ENCODE measurements around the gene BTN1A1.

BTN1A1 gene

GRCh38 chr6:26539071-26539615, 39.0 kb downstream of the BTN1A1 start:
- Histone ChIP-seq H2AFZ (ENCODE audit: low read length) (peak overlapping the region; percentile 78), H3F3A (ENCODE audit: insufficient read depth, low read length) (peaks cover 46% of the 10 kb centered on the region), H3K9ac (ENCODE audit: low read length) (peak overlapping the region; percentile 91), H4K20me1 (ENCODE audit: insufficient read depth, low read length) (no peaks in the 10 kb centered on the region), H3K9me2 (replicated peaks; ENCODE audit: insufficient read depth, low read length) (no peaks in the 10 kb centered on the region), H3K27me3 (replicated peaks; ENCODE audit: insufficient read depth, low read length) (no peaks in the 10 kb centered on the region), H3K36me3 (replicated peaks; ENCODE audit: insufficient read depth, low read length) (no peaks in the 10 kb centered on the region), H3K9me3 (replicated peaks; ENCODE audit: insufficient read depth, low read length) (no peaks in the 10 kb centered on the region), H3K4me2 (ENCODE audit: low read depth, low read length) (peak overlapping the region; percentile 97), H3K4me1 (ENCODE audit: low read length) (peaks cover 26% of the 10 kb centered on the region), H3K4me3 (ENCODE audit: low read length) (peak overlapping the region; percentile 96), H3K27ac (ENCODE audit: low read length) (peak overlapping the region; percentile 96; the same call in 1 of the 2 replicates), H3K79me2 (ENCODE audit: low read length) (peaks cover 52% of the 10 kb centered on the region)
- TF ChIP-seq EZH2phosphoT487 (IDR thresholded peaks at IDR 0.05; ENCODE audit: low read length) (no peak), EZH2 (optimal IDR thresholded peaks at IDR 0.05; ENCODE audit: low read depth, low read length) (no peak), CTCF (IDR thresholded peaks at IDR 0.05; ENCODE audit: low read length) (no peak)
- no peak for DNase-seq

- Histone ChIP-seq H3K4me1 (ENCODE audit: low read length) (peaks cover 6% of the 10 kb centered on the region; the same call in 1 of the 2 replicates), H2AFZ (ENCODE audit: low read length) (no peak overlapping the region), H3K4me2 (ENCODE audit: low read depth, low read length) (no peak overlapping the region), H3F3A (ENCODE audit: insufficient read depth, low read length) (peaks cover 24% of the 10 kb centered on the region), H3K9me2 (replicated peaks; ENCODE audit: insufficient read depth, low read length) (no peaks in the 10 kb centered on the region), H4K20me1 (ENCODE audit: insufficient read depth, low read length) (no peaks in the 10 kb centered on the region), H3K36me3 (replicated peaks; ENCODE audit: insufficient read depth, low read length) (0 out of 2 replicates have a peak, but pooled peaks cover 10% of the 10 kb centered on the region), H3K27ac (ENCODE audit: low read length) (no peak overlapping the region), H3K9me3 (replicated peaks; ENCODE audit: insufficient read depth, low read length) (no peaks in the 10 kb centered on the region), H3K79me2 (ENCODE audit: low read length) (peaks cover 55% of the 10 kb centered on the region), H3K9ac (ENCODE audit: low read length) (no peak overlapping the region), H3K4me3 (ENCODE audit: low read length) (no peak overlapping the region), H3K27me3 (replicated peaks; ENCODE audit: insufficient read depth, low read length) (no peaks in the 10 kb centered on the region)
- DNase-seq, result no peak
- TF ChIP-seq EZH2phosphoT487 (IDR thresholded peaks at IDR 0.05; ENCODE audit: low read length), result no peak
- TF ChIP-seq CTCF (IDR thresholded peaks at IDR 0.05; ENCODE audit: low read length), result no peak
- TF ChIP-seq EZH2 (optimal IDR thresholded peaks at IDR 0.05; ENCODE audit: low read depth, low read length), result no peak
These were observed 41.5 kb downstream of the BTN1A1 start for GRCh38 chr6:26541579-26541978.

- Histone ChIP-seq H3K9me3 (replicated peaks; ENCODE audit: insufficient read depth, low read length) (no peaks in the 10 kb centered on the region), H3K9me2 (replicated peaks; ENCODE audit: insufficient read depth, low read length) (no peaks in the 10 kb centered on the region)
- TF ChIP-seq CTCF (IDR thresholded peaks at IDR 0.05; ENCODE audit: low read length) (peak; percentile 38), EZH2phosphoT487 (IDR thresholded peaks at IDR 0.05; ENCODE audit: low read length) (no peak)
These were observed 43.9 kb downstream of the BTN1A1 start for GRCh38 chr6:26543953-26544352.

More at GRCh38 chr6:26543953-26544352, 43.9 kb downstream of the BTN1A1 start:
- H3K4me2 ChIP-seq (ENCODE audit: low read depth, low read length), result no peak overlapping the region
- H3K27me3 ChIP-seq (replicated peaks; ENCODE audit: insufficient read depth, low read length), result no peaks in the 10 kb centered on the region
- DNase-seq, result no peak
- peaks cover 47% of the 10 kb centered on the region for H3K79me2 ChIP-seq (ENCODE audit: low read length)
- H3F3A ChIP-seq (ENCODE audit: insufficient read depth, low read length), result 0 out of 2 replicates have a peak, but pooled peaks cover under 1% of the 10 kb centered on the region
- H3K36me3 ChIP-seq (replicated peaks; ENCODE audit: insufficient read depth, low read length), result 0 out of 2 replicates have a peak, but pooled peaks cover 10% of the 10 kb centered on the region
- H3K27ac ChIP-seq (ENCODE audit: low read length), result no peak overlapping the region
- H3K9ac ChIP-seq (ENCODE audit: low read length), result no peak overlapping the region
- H3K4me3 ChIP-seq (ENCODE audit: low read length), result no peak overlapping the region
- H4K20me1 ChIP-seq (ENCODE audit: insufficient read depth, low read length), result no peaks in the 10 kb centered on the region
- H2AFZ ChIP-seq (ENCODE audit: low read length), result no peak overlapping the region
- H3K4me1 ChIP-seq (ENCODE audit: low read length), result peaks cover 6% of the 10 kb centered on the region; the same call in 1 of the 2 replicates

Measured in MM.1S (cell line).